Cerebellar cortex (tissue), 1 donor: ENCODE measurements around the gene MFF.
A peak's percentile ranks its signal among the peaks of the same experiment; 100 is the strongest.
"Not testable (repeated sequence)": the region's sequence is repeated elsewhere in the genome, so short reads cannot be mapped to it uniquely, and the experiment has no call there.

Experiments used
- DNase-seq: peaks from one replicate; pipeline ENCODE4 v3.0.0-alpha.2; 2015; ENCODE audit warnings: low spot score

Gene MFF

GRCh38 chr2:227335713-227336112, 10.7 kb downstream of the MFF start:
- no peak for DNase-seq

GRCh38 chr2:227337442-227337841, 12.4 kb downstream of the MFF start:
- no peak for DNase-seq

DNA sequence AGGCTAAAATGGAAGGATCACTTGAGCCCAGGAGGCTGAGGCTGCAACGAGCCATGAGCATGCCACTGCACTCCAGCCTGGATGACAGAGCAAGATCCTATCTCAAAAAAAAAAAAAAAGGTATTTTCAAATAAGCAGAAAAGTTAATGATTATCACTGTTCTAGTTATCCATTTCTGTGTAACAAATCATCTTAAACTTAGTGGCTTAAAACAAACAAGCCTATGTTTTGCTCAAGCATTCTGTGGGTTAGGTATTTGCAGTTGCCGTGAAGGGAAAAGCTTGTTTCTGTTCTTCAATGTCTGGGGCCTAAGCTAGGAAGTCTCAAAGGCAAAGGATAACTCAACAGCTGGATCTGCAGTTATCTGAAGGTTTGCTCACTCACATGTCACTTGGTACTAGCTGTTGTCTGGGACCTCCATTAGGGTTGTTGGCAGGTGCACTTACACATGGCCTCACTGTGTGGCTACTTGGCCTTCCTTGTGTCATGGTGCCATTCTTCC, 14.1 kb downstream of the MFF start:
- DNase-seq: no peak

DNA sequence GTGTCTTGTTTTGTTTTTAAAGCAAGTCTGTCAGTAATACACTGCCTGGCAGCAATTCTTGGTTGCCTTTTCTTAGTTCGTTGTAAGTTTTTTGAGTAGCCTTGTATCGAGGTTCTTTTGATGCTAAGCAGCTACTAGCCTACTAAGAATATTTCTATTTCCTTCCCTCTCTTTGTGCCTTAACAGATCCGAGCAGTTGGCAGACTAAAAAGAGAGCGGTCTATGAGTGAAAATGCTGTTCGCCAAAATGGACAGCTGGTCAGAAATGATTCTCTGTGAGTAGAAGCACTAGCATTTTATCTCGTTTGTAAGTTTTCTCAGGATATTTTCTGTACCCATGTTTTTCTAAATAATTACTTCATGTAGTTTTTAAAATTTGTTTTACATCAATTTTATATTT, 15.1 kb downstream of the MFF start:
- DNase-seq: peak; percentile 73

GRCh38 chr2:227341553-227341952, 16.5 kb downstream of the MFF start:
- DNase-seq: no peak

- no peak for DNase-seq
Observed at GRCh38 chr2:227344231-227344630, 19.2 kb downstream of the MFF start.

DNA sequence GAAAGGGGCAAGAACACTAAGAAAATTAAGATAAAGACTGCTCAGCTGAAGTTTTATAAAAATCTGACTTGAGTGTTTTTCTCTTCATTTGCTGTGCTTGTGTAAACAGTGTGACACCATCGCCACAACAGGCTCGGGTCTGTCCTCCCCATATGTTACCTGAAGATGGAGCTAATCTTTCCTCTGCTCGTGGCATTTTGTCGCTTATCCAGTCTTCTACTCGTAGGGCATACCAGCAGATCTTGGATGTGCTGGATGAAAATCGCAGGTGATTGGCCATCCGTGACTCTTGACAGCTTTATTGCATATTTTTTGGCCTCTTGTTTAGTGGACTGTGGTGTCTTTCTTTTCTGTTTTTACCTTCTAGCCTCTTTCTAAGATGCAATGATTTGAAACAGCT, 22.1 kb downstream of the MFF start:
- no peak for DNase-seq

DNA sequence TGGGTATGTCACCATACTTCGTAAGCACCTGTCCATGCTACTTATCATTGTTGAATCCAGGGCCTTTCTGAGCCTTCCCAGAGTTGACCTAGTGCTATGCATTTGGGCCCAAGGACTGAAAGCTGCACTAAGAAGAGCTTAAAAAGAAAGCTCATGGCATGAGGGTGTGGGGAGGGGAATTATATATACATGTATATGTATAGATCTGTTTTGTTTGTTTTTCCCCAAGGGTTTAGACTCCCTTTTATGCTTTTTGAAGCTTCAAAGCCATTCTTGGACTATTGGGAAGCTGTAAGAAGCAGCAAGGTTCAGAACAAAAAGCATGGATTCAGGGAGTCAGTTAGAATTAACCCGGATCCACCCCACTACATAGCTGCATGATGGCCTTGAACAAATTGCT, 23.3 kb downstream of the MFF start:
- no peak for DNase-seq

DNA sequence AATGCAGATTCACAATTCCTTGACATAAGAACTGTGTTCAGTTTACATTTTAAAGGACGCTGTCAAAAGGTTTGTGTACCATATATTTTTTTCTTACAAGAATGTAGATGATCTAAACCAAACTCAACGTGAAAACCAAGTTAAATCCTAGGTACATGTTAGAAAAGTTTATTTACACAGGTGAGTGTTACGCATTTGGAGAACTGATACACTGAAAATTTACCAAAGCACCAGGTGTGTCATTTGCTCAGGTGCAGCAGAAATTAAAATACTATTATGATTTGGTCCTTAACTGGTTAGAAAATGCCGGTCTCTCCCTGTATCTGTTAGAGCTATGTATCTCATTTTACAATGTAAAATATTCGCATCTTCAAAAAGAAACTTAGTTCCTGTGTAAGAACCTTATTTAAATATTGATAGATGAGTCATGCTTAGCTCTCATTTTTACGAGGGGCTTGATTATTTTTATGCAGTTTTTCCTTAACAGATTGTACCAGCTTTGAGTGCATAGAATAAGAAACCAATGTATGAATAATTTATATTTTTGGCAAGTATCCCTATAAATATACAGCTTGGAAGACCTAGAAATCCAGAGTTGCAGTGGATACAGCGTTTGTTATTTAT, 25.1 kb downstream of the MFF start:
- DNase-seq: no peak

- DNase-seq: no peak
Observed at GRCh38 chr2:227351639-227352038, 26.6 kb downstream of the MFF start.

DNA sequence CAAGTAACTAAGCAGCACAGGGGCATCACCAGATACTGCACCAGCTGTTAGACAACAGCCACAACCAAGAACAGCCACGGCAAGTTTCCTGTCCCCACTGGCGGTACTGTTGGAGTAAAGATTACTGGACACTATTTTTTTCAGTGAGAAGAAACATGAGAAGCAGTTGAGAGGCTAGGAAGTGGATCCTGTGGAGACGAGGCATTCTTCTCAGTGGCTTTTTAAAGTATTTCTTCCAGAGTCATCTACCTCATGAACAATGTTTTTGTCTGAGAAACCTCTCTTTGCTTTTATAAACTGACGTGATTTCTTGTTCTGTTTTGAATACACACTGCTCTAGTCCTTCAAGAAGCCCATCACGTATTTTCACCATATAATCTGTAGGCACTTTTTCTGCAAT, 35.3 kb downstream of the MFF start:
- DNase-seq: no peak

GRCh38 chr2:227363756-227364155, 38.7 kb downstream of the MFF start:
- DNase-seq: no peak

DNA sequence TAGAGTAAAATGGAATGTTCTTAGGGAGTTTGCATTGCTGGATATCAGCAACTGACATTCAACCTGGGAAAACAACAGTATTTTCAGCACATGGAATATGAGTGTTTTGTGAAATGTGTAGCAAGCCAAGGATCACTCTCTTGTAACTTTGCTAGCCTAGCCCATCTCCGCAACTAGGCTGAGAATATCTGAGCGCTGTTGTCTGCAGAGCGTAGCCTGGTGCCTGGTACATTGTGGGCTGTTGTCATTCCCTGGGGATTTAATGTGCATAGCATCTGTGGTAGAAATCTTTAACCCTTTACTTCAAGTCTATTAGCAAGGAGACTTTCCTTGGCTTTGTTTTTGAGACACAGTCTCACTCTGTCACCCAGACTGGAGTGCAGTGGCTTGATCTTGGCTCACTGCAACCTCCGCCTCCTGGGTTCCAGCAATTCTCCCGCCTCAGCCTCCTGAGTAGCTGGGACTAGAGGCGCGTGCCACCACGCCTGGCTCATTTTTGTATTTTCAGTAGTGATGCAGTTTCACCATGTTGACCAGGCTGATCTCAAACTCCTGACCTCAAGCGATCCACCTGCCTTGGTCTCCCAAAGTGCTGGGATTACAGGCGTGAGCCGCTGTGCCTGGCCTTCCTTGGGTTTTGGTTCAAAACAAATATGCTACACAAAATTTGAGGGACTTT, 39.7 kb downstream of the MFF start:
- not testable (repeated sequence) for DNase-seq

GRCh38 chr2:227365833-227366232, 40.8 kb downstream of the MFF start:
- no peak for DNase-seq

GRCh38 chr2:227366769-227367426, 41.8 kb downstream of the MFF start:
- no peak for DNase-seq

DNA sequence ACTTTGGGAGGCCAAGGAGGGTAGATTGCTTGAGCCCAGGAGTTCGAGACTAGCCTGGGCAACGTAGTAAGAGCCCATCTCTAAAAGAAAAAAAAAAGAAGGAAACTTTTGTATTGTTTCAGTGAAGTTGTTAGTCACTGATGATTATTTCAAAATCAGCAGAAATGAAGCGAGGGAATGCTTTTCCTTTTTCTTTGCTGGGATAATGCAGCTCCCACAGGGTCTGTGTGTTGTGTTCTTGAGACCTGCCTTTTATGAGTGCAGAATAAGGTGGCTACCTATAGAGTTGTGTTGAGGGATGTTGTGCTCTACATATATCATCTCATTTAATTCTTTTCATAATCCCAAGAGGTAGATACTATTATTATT, 42.4 kb downstream of the MFF start:
- no peak for DNase-seq

DNA sequence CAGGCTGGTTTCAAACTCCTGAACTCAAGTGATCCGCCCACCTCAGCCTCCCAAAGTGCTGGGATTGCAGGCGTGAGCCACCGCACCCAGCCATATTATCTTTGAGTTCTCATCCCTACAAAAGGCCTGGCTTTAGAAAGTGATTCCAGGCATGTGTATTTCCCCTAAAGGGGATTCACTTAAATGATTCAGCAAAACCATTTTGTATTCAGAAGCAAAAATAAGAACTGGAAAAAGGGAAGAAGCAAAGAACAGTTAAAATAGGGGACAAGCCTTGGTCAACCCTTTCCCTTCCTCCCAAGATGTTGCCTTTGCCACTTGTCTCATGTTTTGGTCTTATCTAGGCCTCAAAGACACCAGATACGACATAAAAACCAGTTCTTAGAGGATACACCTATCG, 43.5 kb downstream of the MFF start:
- no peak for DNase-seq

GRCh38 chr2:227370092-227370491, 45.0 kb downstream of the MFF start:
- DNase-seq: no peak

- no peak for DNase-seq
Observed at GRCh38 chr2:227370791-227371312, 45.8 kb downstream of the MFF start.

- DNase-seq: no peak
Observed at GRCh38 chr2:227373389-227373788, 48.3 kb downstream of the MFF start.

GRCh38 chr2:227374158-227374557, 49.1 kb downstream of the MFF start:
- DNase-seq: no peak

DNA sequence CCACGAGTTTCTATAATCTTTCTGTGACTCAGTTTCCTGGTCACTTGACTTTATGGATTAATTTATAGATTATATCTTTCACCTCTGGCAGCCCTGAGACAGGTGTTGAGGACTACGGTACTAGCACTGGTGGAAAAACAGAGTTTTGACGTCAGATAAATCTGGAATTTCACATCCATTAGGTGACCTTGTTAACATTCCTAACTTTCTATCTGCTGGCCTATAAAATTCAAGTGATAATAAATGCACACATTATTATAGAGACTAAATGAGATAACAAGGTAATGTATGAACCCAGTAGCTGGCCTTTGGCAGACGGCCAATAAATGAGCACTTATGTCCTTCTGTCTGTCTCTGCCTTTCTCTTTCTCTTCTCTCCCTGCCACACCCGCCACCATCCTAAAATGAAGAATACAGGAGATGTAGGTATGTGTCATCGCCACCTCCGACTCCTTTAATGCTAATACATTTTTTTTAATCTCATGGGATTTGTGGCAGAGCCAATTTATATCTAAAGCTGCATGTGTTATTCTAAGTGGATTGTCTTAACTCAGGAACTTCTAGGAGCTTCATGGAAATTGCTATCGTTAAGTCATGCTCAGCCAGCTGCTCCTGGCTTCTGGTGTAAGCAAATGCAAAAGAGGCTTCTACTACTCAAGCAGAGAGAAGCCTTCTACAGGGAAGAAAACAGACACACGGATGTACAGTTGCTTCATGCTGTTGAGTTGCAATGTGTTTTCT, 51.8 kb downstream of the MFF start:
- DNase-seq: no peak
